ENCODE results near the gene CLMN. TPM values are rescaled to one million over a fixed set of nuclear protein-coding genes. Genes with fewer than 3 reads are reported as not detected.

The CLMN gene
- total and polyA plus RNA-seq, 2 experiments from 2014 or later, result 3.2 to 5.7 TPM

DNA sequence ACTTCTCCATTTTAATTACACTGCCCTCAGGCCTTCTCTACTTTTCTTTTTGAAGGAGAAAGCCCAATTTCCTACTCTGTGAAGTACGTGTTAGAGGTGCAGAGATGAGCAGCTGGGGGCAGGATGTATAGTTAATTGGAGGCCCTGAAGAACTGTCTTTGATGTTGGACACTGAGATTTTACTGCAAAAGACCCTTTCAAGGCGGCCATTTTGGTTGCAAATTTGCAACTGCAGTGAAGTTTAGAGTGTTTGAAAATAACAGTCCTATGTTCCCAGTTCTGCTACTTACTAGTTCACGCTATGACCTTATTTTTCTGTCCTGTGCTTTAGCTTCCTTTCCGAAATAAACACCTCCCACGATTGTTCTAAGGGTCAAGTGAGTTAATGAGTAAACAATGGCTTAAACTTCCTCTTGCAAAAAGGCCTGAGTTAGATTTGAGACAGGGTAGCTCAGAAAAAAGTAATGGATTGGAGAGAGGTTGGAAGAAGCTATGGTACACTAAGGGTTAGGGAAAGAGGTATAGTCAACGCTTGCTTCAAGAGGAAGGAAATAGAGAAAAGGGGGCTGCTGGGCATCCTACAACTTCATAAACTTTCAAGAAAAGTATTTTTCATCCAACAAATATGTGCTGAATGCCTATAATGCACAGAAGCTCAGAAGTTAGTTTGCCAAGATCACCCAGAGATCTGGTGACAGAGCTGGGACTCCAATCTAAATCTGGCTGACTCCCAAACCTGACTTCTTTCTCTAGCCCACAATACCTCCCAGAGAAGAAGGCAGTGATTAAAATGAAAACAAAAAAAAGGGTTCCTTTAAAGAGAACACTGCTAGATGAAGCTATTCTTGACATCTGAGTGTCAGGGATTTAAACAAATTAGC, 135.9 kb downstream of the CLMN start:
- ATAC-seq (no peak), DNase-seq (ENCODE audit: low spot score) (no peak)
- Mint-ChIP-seq H3K36me3 (ENCODE audit: low read depth) (peaks cover 10% of the 10 kb centered on the region), H3K4me1 (peaks cover 27% of the 10 kb centered on the region), H3K27me3 (ENCODE audit: insufficient read depth, low read depth, poor library complexity) (no peaks in the 10 kb centered on the region), H3K4me3 (no peak overlapping the region), H3K9me3 (peaks cover 16% of the 10 kb centered on the region; the same call in 2 of the 3 replicates), H3K27ac (no peak overlapping the region)
- no peaks in the 10 kb centered on the region for H4K20me1 ChIP-seq (replicated peaks; ENCODE audit: insufficient read depth)
- peaks cover 4% of the 10 kb centered on the region; the same call in 1 of the 2 replicates for H3K36me3 ChIP-seq (ENCODE audit: insufficient read depth)
- no peaks in the 10 kb centered on the region for H3K79me2 ChIP-seq (replicated peaks; ENCODE audit: insufficient read depth)
- no peak overlapping the region for H3K27ac ChIP-seq (ENCODE audit: low read depth)
- H3K4me3 ChIP-seq, result no peak overlapping the region
- H3K4me2 ChIP-seq, result no peak overlapping the region
- TF ChIP-seq REST (IDR thresholded peaks at IDR 0.05; ENCODE audit: unreplicated experiment) (no peak), ZNF331 (CRISPR knock-in tag; IDR thresholded peaks at IDR 0.05; ENCODE audit: low read depth) (no peak), CREB1 (CRISPR knock-in tag; IDR thresholded peaks at IDR 0.05; ENCODE audit: low read depth) (no peak), POLR2AphosphoS5 (IDR thresholded peaks at IDR 0.05; ENCODE audit: low read depth) (no peak), NANOG (IDR thresholded peaks at IDR 0.05; ENCODE audit: borderline replicate concordance) (no peak)
- TF ChIP-seq, protein P1, sequence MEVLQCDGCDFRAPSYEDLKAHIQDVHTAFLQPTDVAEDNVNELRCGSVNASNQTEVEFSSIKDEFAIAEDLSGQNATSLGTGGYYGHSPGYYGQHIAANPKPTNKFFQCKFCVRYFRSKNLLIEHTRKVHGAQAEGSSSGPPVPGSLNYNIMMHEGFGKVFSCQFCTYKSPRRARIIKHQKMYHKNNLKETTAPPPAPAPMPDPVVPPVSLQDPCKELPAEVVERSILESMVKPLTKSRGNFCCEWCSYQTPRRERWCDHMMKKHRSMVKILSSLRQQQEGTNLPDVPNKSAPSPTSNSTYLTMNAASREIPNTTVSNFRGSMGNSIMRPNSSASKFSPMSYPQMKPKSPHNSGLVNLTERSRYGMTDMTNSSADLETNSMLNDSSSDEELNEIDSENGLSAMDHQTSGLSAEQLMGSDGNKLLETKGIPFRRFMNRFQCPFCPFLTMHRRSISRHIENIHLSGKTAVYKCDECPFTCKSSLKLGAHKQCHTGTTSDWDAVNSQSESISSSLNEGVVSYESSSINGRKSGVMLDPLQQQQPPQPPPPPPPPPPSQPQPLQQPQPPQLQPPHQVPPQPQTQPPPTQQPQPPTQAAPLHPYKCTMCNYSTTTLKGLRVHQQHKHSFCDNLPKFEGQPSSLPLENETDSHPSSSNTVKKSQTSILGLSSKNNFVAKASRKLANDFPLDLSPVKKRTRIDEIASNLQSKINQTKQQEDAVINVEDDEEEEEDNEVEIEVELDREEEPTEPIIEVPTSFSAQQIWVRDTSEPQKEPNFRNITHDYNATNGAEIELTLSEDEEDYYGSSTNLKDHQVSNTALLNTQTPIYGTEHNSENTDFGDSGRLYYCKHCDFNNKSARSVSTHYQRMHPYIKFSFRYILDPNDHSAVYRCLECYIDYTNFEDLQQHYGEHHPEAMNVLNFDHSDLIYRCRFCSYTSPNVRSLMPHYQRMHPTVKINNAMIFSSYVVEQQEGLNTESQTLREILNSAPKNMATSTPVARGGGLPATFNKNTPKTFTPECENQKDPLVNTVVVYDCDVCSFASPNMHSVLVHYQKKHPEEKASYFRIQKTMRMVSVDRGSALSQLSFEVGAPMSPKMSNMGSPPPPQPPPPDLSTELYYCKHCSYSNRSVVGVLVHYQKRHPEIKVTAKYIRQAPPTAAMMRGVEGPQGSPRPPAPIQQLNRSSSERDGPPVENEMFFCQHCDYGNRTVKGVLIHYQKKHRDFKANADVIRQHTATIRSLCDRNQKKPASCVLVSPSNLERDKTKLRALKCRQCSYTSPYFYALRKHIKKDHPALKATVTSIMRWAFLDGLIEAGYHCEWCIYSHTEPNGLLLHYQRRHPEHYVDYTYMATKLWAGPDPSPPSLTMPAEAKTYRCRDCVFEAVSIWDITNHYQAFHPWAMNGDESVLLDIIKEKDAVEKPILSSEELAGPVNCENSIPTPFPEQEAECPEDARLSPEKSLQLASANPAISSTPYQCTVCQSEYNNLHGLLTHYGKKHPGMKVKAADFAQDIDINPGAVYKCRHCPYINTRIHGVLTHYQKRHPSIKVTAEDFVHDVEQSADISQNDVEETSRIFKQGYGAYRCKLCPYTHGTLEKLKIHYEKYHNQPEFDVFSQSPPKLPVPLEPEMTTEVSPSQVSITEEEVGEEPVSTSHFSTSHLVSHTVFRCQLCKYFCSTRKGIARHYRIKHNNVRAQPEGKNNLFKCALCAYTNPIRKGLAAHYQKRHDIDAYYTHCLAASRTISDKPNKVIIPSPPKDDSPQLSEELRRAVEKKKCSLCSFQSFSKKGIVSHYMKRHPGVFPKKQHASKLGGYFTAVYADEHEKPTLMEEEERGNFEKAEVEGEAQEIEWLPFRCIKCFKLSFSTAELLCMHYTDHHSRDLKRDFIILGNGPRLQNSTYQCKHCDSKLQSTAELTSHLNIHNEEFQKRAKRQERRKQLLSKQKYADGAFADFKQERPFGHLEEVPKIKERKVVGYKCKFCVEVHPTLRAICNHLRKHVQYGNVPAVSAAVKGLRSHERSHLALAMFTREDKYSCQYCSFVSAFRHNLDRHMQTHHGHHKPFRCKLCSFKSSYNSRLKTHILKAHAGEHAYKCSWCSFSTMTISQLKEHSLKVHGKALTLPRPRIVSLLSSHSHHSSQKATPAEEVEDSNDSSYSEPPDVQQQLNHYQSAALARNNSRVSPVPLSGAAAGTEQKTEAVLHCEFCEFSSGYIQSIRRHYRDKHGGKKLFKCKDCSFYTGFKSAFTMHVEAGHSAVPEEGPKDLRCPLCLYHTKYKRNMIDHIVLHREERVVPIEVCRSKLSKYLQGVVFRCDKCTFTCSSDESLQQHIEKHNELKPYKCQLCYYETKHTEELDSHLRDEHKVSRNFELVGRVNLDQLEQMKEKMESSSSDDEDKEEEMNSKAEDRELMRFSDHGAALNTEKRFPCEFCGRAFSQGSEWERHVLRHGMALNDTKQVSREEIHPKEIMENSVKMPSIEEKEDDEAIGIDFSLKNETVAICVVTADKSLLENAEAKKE (CRISPR knock-in tag; IDR thresholded peaks at IDR 0.05), result no peak
- TF ChIP-seq, protein P2, sequence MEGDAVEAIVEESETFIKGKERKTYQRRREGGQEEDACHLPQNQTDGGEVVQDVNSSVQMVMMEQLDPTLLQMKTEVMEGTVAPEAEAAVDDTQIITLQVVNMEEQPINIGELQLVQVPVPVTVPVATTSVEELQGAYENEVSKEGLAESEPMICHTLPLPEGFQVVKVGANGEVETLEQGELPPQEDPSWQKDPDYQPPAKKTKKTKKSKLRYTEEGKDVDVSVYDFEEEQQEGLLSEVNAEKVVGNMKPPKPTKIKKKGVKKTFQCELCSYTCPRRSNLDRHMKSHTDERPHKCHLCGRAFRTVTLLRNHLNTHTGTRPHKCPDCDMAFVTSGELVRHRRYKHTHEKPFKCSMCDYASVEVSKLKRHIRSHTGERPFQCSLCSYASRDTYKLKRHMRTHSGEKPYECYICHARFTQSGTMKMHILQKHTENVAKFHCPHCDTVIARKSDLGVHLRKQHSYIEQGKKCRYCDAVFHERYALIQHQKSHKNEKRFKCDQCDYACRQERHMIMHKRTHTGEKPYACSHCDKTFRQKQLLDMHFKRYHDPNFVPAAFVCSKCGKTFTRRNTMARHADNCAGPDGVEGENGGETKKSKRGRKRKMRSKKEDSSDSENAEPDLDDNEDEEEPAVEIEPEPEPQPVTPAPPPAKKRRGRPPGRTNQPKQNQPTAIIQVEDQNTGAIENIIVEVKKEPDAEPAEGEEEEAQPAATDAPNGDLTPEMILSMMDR (conservative IDR thresholded peaks at IDR 0.05; ENCODE audit: low read depth in 2 of 2), result no peak
- TF ChIP-seq, protein P3, sequence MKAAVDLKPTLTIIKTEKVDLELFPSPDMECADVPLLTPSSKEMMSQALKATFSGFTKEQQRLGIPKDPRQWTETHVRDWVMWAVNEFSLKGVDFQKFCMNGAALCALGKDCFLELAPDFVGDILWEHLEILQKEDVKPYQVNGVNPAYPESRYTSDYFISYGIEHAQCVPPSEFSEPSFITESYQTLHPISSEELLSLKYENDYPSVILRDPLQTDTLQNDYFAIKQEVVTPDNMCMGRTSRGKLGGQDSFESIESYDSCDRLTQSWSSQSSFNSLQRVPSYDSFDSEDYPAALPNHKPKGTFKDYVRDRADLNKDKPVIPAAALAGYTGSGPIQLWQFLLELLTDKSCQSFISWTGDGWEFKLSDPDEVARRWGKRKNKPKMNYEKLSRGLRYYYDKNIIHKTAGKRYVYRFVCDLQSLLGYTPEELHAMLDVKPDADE (IDR thresholded peaks at IDR 0.05), result no peak
- H3K4me1 ChIP-seq (ENCODE audit: insufficient read depth), result peaks cover 8% of the 10 kb centered on the region
- H3K9me2 ChIP-seq (ENCODE audit: insufficient read depth), result no peaks in the 10 kb centered on the region
- no peaks in the 10 kb centered on the region for H3K27me3 ChIP-seq (ENCODE audit: insufficient read depth)
- H2AFZ ChIP-seq, result no peak overlapping the region
- H3F3A ChIP-seq (replicated peaks; ENCODE audit: low read depth), result no peaks in the 10 kb centered on the region
